HL-60 (cell line): ENCODE results near the gene ACSF3.

ENCODE experiments used
- CTCF ChIP-seq: IDR thresholded peaks from one replicate; pipeline ENCODE4 v1.5.1; 2011; ENCODE audit warnings: low read length, control low read depth, inconsistent platforms; ENCODE audit not compliant: insufficient read depth
- POLR2AphosphoS5 ChIP-seq: IDR thresholded peaks from 2 replicates; pipeline ENCODE4 v1.6.1; 2012; ENCODE audit warnings: low read depth
- REST ChIP-seq: IDR thresholded peaks from 2 replicates; pipeline ENCODE4 v1.6.1; 2012; ENCODE audit warnings: low read depth; ENCODE audit not compliant: insufficient replicate concordance
- SPI1 ChIP-seq: IDR thresholded peaks from 2 replicates; pipeline ENCODE4 v1.6.1; 2012; ENCODE audit warnings: low read depth, mild to moderate bottlenecking, borderline replicate concordance

GRCh38 chr16:89142474-89143195 lies 49.0 kb downstream of the ACSF3 start:
- TF ChIP-seq CTCF (no peak), REST (no peak), POLR2AphosphoS5 (no peak), SPI1 (no peak)
